GM04503 (cell line): Measurements from ENCODE around the gene CXCL16.
"Not testable (repeated sequence)": the region's sequence is repeated elsewhere in the genome, so short reads cannot be mapped to it uniquely, and the experiment has no call there.

Experiments used
- DNase-seq: peaks from one replicate; pipeline ENCODE4 v3.0.0-alpha.2; 2012; ENCODE audit warnings: low read depth

The CXCL16 gene

GRCh38 chr17:4699401-4700056 lies 40.2 kb downstream of the CXCL16 start:
- DNase-seq: not testable (repeated sequence)

- DNase-seq: no peak
Observed at GRCh38 chr17:4696437-4696805, 43.3 kb downstream of the CXCL16 start.

- DNase-seq: no peak
Observed at GRCh38 chr17:4693416-4693815, 46.3 kb downstream of the CXCL16 start.

- no peak for DNase-seq
Observed at GRCh38 chr17:4691686-4692085, 48.0 kb downstream of the CXCL16 start.

GRCh38 chr17:4690745-4691144 lies 49.0 kb downstream of the CXCL16 start:
- no peak for DNase-seq

GRCh38 chr17:4689872-4690271 lies 49.9 kb downstream of the CXCL16 start:
- DNase-seq: not testable (repeated sequence)

- not testable (repeated sequence) for DNase-seq
Observed at GRCh38 chr17:4683739-4684138, 56.0 kb downstream of the CXCL16 start.
